HepG2 (cell line): Measurements from ENCODE around the gene RAB3D. TPM values are rescaled to one million over a fixed set of nuclear protein-coding genes. Genes with fewer than 3 reads are reported as not detected.

Experiments used
- JUN ChIP-seq: sonication (generic); formaldehyde crosslinking; IDR thresholded peaks from 2 replicates; pipeline ENCODE4 v1.4.0; 2020; ENCODE audit warnings: mild to moderate bottlenecking, missing genetic modification reagents
- KLF11 ChIP-seq: IDR thresholded peaks from 2 replicates; pipeline ENCODE4 v1.6.1; 2016; ENCODE audit warnings: missing compliant biosample characterization
- NFAT5 ChIP-seq: sonication (generic); formaldehyde crosslinking; IDR thresholded peaks from 2 replicates; pipeline ENCODE4 v1.4.0; 2020; ENCODE audit warnings: missing genetic modification reagents
- NFKBIZ ChIP-seq: IDR thresholded peaks from 2 replicates; pipeline ENCODE4 v1.6.1; 2018; ENCODE audit warnings: missing genetic modification reagents, missing compliant biosample characterization
- ONECUT2 ChIP-seq: sonication (generic); formaldehyde crosslinking; IDR thresholded peaks from 2 replicates; pipeline ENCODE4 v1.4.0; 2020; ENCODE audit warnings: missing genetic modification reagents
- PAXIP1 ChIP-seq: sonication (generic); formaldehyde crosslinking; conservative IDR thresholded peaks from 2 replicates; pipeline ENCODE4 v1.4.0; 2020; ENCODE audit warnings: mild to moderate bottlenecking, missing genetic modification reagents, moderate library complexity
- SRSF4 ChIP-seq: fragments of 200-400 bp; formaldehyde crosslinking; IDR thresholded peaks from one replicate; pipeline ENCODE4 v1.6.1; 2018; ENCODE audit warnings: mild to moderate bottlenecking, low read depth, low read length, moderate library complexity; ENCODE audit not compliant: poor library complexity, severe bottlenecking
- TBP ChIP-seq: sonication (generic); formaldehyde crosslinking; IDR thresholded peaks from 2 replicates; pipeline ENCODE4 v1.5.0; 2020; ENCODE audit warnings: missing genetic modification reagents
- ZNF30 ChIP-seq: sonication (generic); formaldehyde crosslinking; IDR thresholded peaks from 2 replicates; pipeline ENCODE4 v1.5.0; 2020; ENCODE audit warnings: mild to moderate bottlenecking, missing genetic modification reagents
- ZNF468 ChIP-seq: sonication (generic); formaldehyde crosslinking; IDR thresholded peaks from 2 replicates; pipeline ENCODE4 v1.8.0; 2022; ENCODE audit warnings: mild to moderate bottlenecking, moderate library complexity, missing genetic modification reagents
- ZNF549 ChIP-seq: sonication (generic); formaldehyde crosslinking; IDR thresholded peaks from 2 replicates; pipeline ENCODE4 v1.5.0; 2020; ENCODE audit warnings: missing genetic modification reagents
- ZNF749 ChIP-seq: sonication (generic); formaldehyde crosslinking; IDR thresholded peaks from 2 replicates; pipeline ENCODE4 v1.8.0; 2022; ENCODE audit warnings: mild to moderate bottlenecking, missing genetic modification reagents, moderate library complexity, borderline replicate concordance
- polyA plus RNA-seq, 8 experiments: library from polyadenylated mRNA; depleted of rRNA in 3 of 8; stranded (reverse) in 7 of 8; unstranded in 1 of 8; fragments of >200 nt; fragmentation: Illumina TruSeq in 4 of 8; extraction: Trizol in 4 of 8; gene quantifications; 2 replicates each; pipeline versions ENCODE4 v1.2.1 to v1.2.3, GENCODE V29; 2011 to 2016; ENCODE audit warnings: low read depth in 4 of 8, missing spikeins in 1 of 8, mixed read lengths in 1 of 8; ENCODE audit not compliant: insufficient read depth in 1 of 8
- total RNA-seq, 5 experiments: library from RNA; depleted of rRNA; stranded (reverse); fragments of >200 nt; fragmentation: Illumina TruSeq; extraction: Trizol; gene quantifications; 2 replicates each; pipeline ENCODE4 v1.2.3, GENCODE V29; 2016; ENCODE audit warnings: low read depth in 1 of 5
- TF ChIP-seq, protein P1 (sequence below): sonication (generic); formaldehyde crosslinking; IDR thresholded peaks from 2 replicates; pipeline ENCODE4 v1.4.0; 2020; ENCODE audit warnings: mild to moderate bottlenecking, missing genetic modification reagents
- TF ChIP-seq, protein P2 (sequence below): sonication (generic); formaldehyde crosslinking; IDR thresholded peaks from 2 replicates; pipeline ENCODE4 v1.4.0; 2020; ENCODE audit warnings: missing genetic modification reagents
- TF ChIP-seq, protein P3 (sequence below): sonication (generic); formaldehyde crosslinking; conservative IDR thresholded peaks from 2 replicates; pipeline ENCODE4 v1.8.0; 2022; ENCODE audit warnings: mild to moderate bottlenecking, moderate library complexity, missing genetic modification reagents

RAB3D gene
- total and polyA plus RNA-seq, 2 of the 13 experiments (the other 11 are each of a cell fraction or from before 2014, with no cell fraction given): 2.0 to 16.1 TPM

- TF ChIP-seq, protein P1, sequence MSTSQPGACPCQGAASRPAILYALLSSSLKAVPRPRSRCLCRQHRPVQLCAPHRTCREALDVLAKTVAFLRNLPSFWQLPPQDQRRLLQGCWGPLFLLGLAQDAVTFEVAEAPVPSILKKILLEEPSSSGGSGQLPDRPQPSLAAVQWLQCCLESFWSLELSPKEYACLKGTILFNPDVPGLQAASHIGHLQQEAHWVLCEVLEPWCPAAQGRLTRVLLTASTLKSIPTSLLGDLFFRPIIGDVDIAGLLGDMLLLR (CRISPR knock-in tag): no peak
- TF ChIP-seq, protein P2, sequence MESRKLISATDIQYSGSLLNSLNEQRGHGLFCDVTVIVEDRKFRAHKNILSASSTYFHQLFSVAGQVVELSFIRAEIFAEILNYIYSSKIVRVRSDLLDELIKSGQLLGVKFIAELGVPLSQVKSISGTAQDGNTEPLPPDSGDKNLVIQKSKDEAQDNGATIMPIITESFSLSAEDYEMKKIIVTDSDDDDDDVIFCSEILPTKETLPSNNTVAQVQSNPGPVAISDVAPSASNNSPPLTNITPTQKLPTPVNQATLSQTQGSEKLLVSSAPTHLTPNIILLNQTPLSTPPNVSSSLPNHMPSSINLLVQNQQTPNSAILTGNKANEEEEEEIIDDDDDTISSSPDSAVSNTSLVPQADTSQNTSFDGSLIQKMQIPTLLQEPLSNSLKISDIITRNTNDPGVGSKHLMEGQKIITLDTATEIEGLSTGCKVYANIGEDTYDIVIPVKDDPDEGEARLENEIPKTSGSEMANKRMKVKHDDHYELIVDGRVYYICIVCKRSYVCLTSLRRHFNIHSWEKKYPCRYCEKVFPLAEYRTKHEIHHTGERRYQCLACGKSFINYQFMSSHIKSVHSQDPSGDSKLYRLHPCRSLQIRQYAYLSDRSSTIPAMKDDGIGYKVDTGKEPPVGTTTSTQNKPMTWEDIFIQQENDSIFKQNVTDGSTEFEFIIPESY (CRISPR knock-in tag): peak; percentile 79
- TF ChIP-seq KLF11 (CRISPR knock-in tag): no peak
- no peak for TF ChIP-seq NFKBIZ (CRISPR knock-in tag)
- no peak for TF ChIP-seq ZNF468 (CRISPR knock-in tag)
- TF ChIP-seq ZNF749 (CRISPR knock-in tag): no peak
- peak; percentile 41; the same call in 1 of the 2 replicates for TF ChIP-seq PAXIP1 (CRISPR knock-in tag)
- TF ChIP-seq ZNF549 (CRISPR knock-in tag): no peak
- TF ChIP-seq TBP (CRISPR knock-in tag): no peak
- TF ChIP-seq SRSF4: no peak
- no peak for TF ChIP-seq JUN (CRISPR knock-in tag)
- TF ChIP-seq NFAT5 (CRISPR knock-in tag): no peak
- TF ChIP-seq ZNF30: no peak
- TF ChIP-seq, protein P3, sequence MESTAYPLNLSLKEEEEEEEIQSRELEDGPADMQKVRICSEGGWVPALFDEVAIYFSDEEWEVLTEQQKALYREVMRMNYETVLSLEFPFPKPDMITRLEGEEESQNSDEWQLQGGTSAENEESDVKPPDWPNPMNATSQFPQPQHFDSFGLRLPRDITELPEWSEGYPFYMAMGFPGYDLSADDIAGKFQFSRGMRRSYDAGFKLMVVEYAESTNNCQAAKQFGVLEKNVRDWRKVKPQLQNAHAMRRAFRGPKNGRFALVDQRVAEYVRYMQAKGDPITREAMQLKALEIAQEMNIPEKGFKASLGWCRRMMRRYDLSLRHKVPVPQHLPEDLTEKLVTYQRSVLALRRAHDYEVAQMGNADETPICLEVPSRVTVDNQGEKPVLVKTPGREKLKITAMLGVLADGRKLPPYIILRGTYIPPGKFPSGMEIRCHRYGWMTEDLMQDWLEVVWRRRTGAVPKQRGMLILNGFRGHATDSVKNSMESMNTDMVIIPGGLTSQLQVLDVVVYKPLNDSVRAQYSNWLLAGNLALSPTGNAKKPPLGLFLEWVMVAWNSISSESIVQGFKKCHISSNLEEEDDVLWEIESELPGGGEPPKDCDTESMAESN (CRISPR knock-in tag): no peak
- peak; percentile 72 for TF ChIP-seq ONECUT2 (CRISPR knock-in tag)
Observed at GRCh38 chr19:11387162-11388034, 47.9 kb upstream of the RAB3D start (continued).
